K562 (cell line): ENCODE data around the gene SPRING1. TPM values are rescaled to one million over a fixed set of nuclear protein-coding genes. Genes with fewer than 3 reads are reported as not detected.
A peak's percentile ranks its signal among the peaks of the same experiment; 100 is the strongest.

Source experiments
- ATAC-seq: fragments of 200-7000 bp; cut with Tn5 transposase; 3 replicates; pipeline ENCODE4 v1.9.1; 2020; ENCODE audit warnings: moderate library complexity
- BruUV-seq: library from RNA; stranded (reverse); fragments of 400-500 nt; replicated peaks from 2 replicates; lab custom pipeline; 2021; lab: Mats Ljungman, UMichigan
- CTCF ChIA-PET: fragments of 300-600 bp; formaldehyde crosslinking; extraction: SDS; loops from one replicate; lab custom pipeline; 2021; ENCODE audit warnings: low intra/inter-chr PET ratio; lab: Yijun Ruan, JAX
- POLR2A ChIA-PET: fragments of 300-600, 350-650 bp; sonication (Branson Sonifier 250); formaldehyde crosslinking; extraction: SDS; loops from one replicate; lab custom pipeline; 2021; ENCODE audit warnings: antibody characterized with exemption, inconsistent platforms; lab: Yijun Ruan, JAX
- DNase-seq, 4 experiments: peaks; one replicate each; pipeline versions ENCODE4 v3.0.0 to v3.0.0-alpha.2; 2011 to 2018; ENCODE audit warnings: low spot score in 3 of 4, mixed read lengths in 3 of 4; ENCODE audit errors: extremely low read depth in 1 of 4
- FAIRE-seq: peaks from 2 replicates; lab custom pipeline; 2011; peaks lifted over from hg19 to GRCh38; lab: Jason Lieb, UNC
- H2AFZ ChIP-seq: 2 replicates; pipeline ENCODE4 v1.6.0; 2011; ENCODE audit warnings: low read depth, low read length, control low read depth, inconsistent platforms
- H3K27ac ChIP-seq: fragments of 200-600 bp; 3 replicates; pipeline ENCODE4 v1.8.0; 2011; ENCODE audit warnings: low read depth, mild to moderate bottlenecking, control low read depth, inconsistent platforms, low read length, moderate library complexity, mixed read lengths; ENCODE audit errors: extremely low read depth
- H3K27me3 ChIP-seq, 2 experiments: fragments of 300-600 bp in 1 of 2; 2 replicates in 1 of 2; 3 replicates in 1 of 2; pipeline versions ENCODE4 v1.6.0 to v1.8.0; 2011; ENCODE audit warnings: inconsistent platforms in 2 of 2, low read length in 2 of 2, mild to moderate bottlenecking in 1 of 2, mixed read lengths in 1 of 2, moderate library complexity in 1 of 2; ENCODE audit not compliant: control insufficient read depth in 2 of 2, insufficient read depth in 2 of 2
- H3K36me3 ChIP-seq: fragments of 300-600 bp; 3 replicates; pipeline ENCODE4 v1.8.0; 2011; ENCODE audit warnings: mild to moderate bottlenecking, low read length, inconsistent platforms; ENCODE audit not compliant: control insufficient read depth, insufficient read depth
- H3K4me1 ChIP-seq, 2 experiments: fragments of 200-600 bp in 1 of 2; replicated peaks in 1 of 2; 2 replicates in 1 of 2; 3 replicates in 1 of 2; pipeline versions ENCODE4 v1.5.1 to v1.8.0; 2011; ENCODE audit warnings: inconsistent platforms in 2 of 2, low read length in 2 of 2, mild to moderate bottlenecking in 1 of 2, mixed read lengths in 1 of 2, moderate library complexity in 1 of 2; ENCODE audit not compliant: control insufficient read depth in 2 of 2, insufficient read depth in 2 of 2
- H3K4me2 ChIP-seq: 2 replicates; pipeline ENCODE4 v1.6.1; 2011; ENCODE audit warnings: low read length, control low read depth, inconsistent platforms, mixed read lengths; ENCODE audit not compliant: insufficient read depth
- H3K4me3 ChIP-seq: fragments of 200-600 bp; sonication (generic), shearing (Covaris generic); 2 replicates; pipeline ENCODE4 v1.5.1; 2016; ENCODE audit warnings: control low read depth, inconsistent platforms
- H3K79me2 ChIP-seq: fragments of 200-600 bp; 3 replicates; pipeline ENCODE4 v1.8.0; 2011; ENCODE audit warnings: low read length, inconsistent platforms; ENCODE audit not compliant: control insufficient read depth, insufficient read depth
- H3K9ac ChIP-seq, 2 experiments: 2 replicates each; pipeline versions ENCODE4 v1.6.0 to v1.6.1; 2011; ENCODE audit warnings: low read depth in 2 of 2, low read length in 2 of 2, control low read depth in 1 of 2, inconsistent platforms in 1 of 2, mild to moderate bottlenecking in 1 of 2, mixed read lengths in 1 of 2; ENCODE audit not compliant: insufficient read depth in 1 of 2
- H3K9me1 ChIP-seq: one replicate; pipeline ENCODE4 v1.6.0; 2011; ENCODE audit warnings: inconsistent platforms, mild to moderate bottlenecking, low read length, moderate library complexity; ENCODE audit not compliant: control insufficient read depth, insufficient read depth
- H3K9me3 ChIP-seq: replicated peaks from 2 replicates; pipeline ENCODE4 v1.5.1; 2011; ENCODE audit warnings: low read depth, low read length, inconsistent platforms; ENCODE audit not compliant: control insufficient read depth, insufficient read depth
- H4K20me1 ChIP-seq: replicated peaks from 2 replicates; pipeline ENCODE4 v1.6.1; 2011; ENCODE audit warnings: low read length, inconsistent platforms, mixed read lengths; ENCODE audit not compliant: control insufficient read depth, insufficient read depth
- BCOR ChIP-seq: fragments of 450-650 bp; IDR thresholded peaks from 2 replicates; pipeline ENCODE4 v1.6.1; 2016
- BRD9 ChIP-seq: fragments of 450-650 bp; IDR thresholded peaks from 2 replicates; pipeline ENCODE4 v1.6.1; 2018; ENCODE audit warnings: low read depth; ENCODE audit not compliant: partially characterized antibody
- CEBPB ChIP-seq: fragments of 450-650 bp; IDR thresholded peaks from 2 replicates; pipeline ENCODE4 v1.6.1; 2016; ENCODE audit warnings: missing genetic modification characterization, missing compliant biosample characterization
- DNMT1 ChIP-seq: fragments of 450-650 bp; IDR thresholded peaks from 2 replicates; pipeline ENCODE4 v1.6.1; 2016; ENCODE audit warnings: antibody characterized with exemption, mild to moderate bottlenecking
- DPF2 ChIP-seq: fragments of 450-650 bp; IDR thresholded peaks from 2 replicates; pipeline ENCODE4 v1.6.1; 2016
- FIP1L1 ChIP-seq: fragments of 200-400 bp; formaldehyde crosslinking; IDR thresholded peaks from 2 replicates; pipeline ENCODE4 v1.6.1; 2018; ENCODE audit warnings: mild to moderate bottlenecking, low read depth, low read length; ENCODE audit not compliant: poor library complexity, severe bottlenecking
- GTF2A2 ChIP-seq: IDR thresholded peaks from 2 replicates; pipeline ENCODE4 v1.6.1; 2016; ENCODE audit warnings: mild to moderate bottlenecking, missing genetic modification characterization, missing compliant biosample characterization
- HMGN3 ChIP-seq: IDR thresholded peaks from 2 replicates; pipeline ENCODE4 v1.6.1; 2011; ENCODE audit warnings: borderline replicate concordance, low read depth, mild to moderate bottlenecking, mixed read lengths, low read length; ENCODE audit not compliant: insufficient read length; ENCODE audit errors: extremely low read depth
- HMGXB4 ChIP-seq: sonication (generic); formaldehyde crosslinking; IDR thresholded peaks from 2 replicates; pipeline ENCODE4 v1.8.1; 2023; ENCODE audit warnings: mild to moderate bottlenecking, missing genetic modification reagents
- KAT7 ChIP-seq: sonication (generic); formaldehyde crosslinking; IDR thresholded peaks from 2 replicates; pipeline ENCODE4 v1.8.0; 2022; ENCODE audit warnings: missing genetic modification reagents, mild to moderate bottlenecking, borderline replicate concordance
- KDM1A ChIP-seq, 2 experiments: fragments of 450-650 bp; IDR thresholded peaks; 2 replicates each; pipeline ENCODE4 v1.6.1; 2016; ENCODE audit warnings: mild to moderate bottlenecking in 2 of 2
- MTA3 ChIP-seq: fragments of 450-650 bp; formaldehyde crosslinking; IDR thresholded peaks from 2 replicates; pipeline ENCODE4 v1.6.1; 2017; ENCODE audit warnings: mild to moderate bottlenecking, borderline replicate concordance
- RBFOX2 ChIP-seq: fragments of 200-400 bp; formaldehyde crosslinking; IDR thresholded peaks from 2 replicates; pipeline ENCODE4 v1.6.1; 2017; ENCODE audit warnings: low read depth, mild to moderate bottlenecking, low read length, moderate library complexity
- RBM25 ChIP-seq: fragments of 200-400 bp; formaldehyde crosslinking; IDR thresholded peaks from 2 replicates; pipeline ENCODE4 v1.6.1; 2018; ENCODE audit warnings: low read length, low read depth, moderate library complexity; ENCODE audit not compliant: severe bottlenecking
- RBM34 ChIP-seq: fragments of 200-400 bp; formaldehyde crosslinking; IDR thresholded peaks from 2 replicates; pipeline ENCODE4 v1.6.1; 2018; ENCODE audit warnings: low read length, borderline replicate concordance; ENCODE audit not compliant: insufficient read depth
- SIN3B ChIP-seq: fragments of 450-650 bp; IDR thresholded peaks from 2 replicates; pipeline ENCODE4 v1.6.1; 2017; ENCODE audit warnings: low read depth, mild to moderate bottlenecking, moderate library complexity
- SMC3 ChIP-seq: conservative IDR thresholded peaks from 2 replicates; pipeline ENCODE4 v1.6.1; 2011; ENCODE audit warnings: low read depth, low read length, improper control_type of control experiment; ENCODE audit not compliant: insufficient read depth
- SRSF7 ChIP-seq: fragments of 200-400 bp; formaldehyde crosslinking; optimal IDR thresholded peaks from 2 replicates; pipeline ENCODE3; 2017; ENCODE audit warnings: mild to moderate bottlenecking, low read depth, low read length
- ZBTB5 ChIP-seq: fragments of 450-650 bp; IDR thresholded peaks from 2 replicates; pipeline ENCODE4 v1.6.1; 2017; ENCODE audit warnings: antibody characterized with exemption
- ZFP36 ChIP-seq: fragments of 150-350 bp; IDR thresholded peaks from 2 replicates; pipeline ENCODE4 v1.6.1; 2018; ENCODE audit warnings: low read length, low read depth; ENCODE audit not compliant: partially characterized antibody
- ZNF347 ChIP-seq: fragments of 450-650 bp; formaldehyde crosslinking; IDR thresholded peaks from 2 replicates; pipeline ENCODE4 v1.4.0; 2020; ENCODE audit warnings: low read depth, mild to moderate bottlenecking, moderate library complexity
- ZNF79 ChIP-seq: fragments of 250-450 bp; sonication (Bioruptor Pico); IDR thresholded peaks from 2 replicates; pipeline ENCODE4 v1.4.0; 2020; ENCODE audit warnings: low read depth, mild to moderate bottlenecking, moderate library complexity
- WGBS: fragments of 100-300 bp; shearing (Covaris generic); methylation state at CpG from one replicate; pipeline ENCODE4 v1.1.6; 2016; ENCODE audit warnings: low coverage, mixed read lengths; ENCODE audit not compliant: insufficient coverage; ENCODE audit errors: missing lambda C conversion rate; 5-methylcytosine and 5-hydroxymethylcytosine counted together
- in situ Hi-C: fragments of 300-500 bp; cut with MboI; formaldehyde crosslinking; loops from 4 replicates; pipeline ENCODE4 v1.15.0; 2018; ENCODE audit warnings: inconsistent platforms, mixed read lengths
- intact Hi-C: fragments of 100-400 bp; cut with micrococcal nuclease; formaldehyde crosslinking; loops from 2 replicates; pipeline ENCODE4 v1.14.2; 2022
- polyA plus RNA-seq, 8 experiments: library from polyadenylated mRNA; depleted of rRNA in 4 of 8; stranded (reverse) in 5 of 8; unstranded in 3 of 8; fragments of >200 nt; fragmentation: Nextera tagmentation in 2 of 8; fragmentation: Illumina TruSeq in 1 of 8; extraction: Ambion mirVana in 2 of 8; extraction: Trizol in 1 of 8; gene quantifications; 2 replicates each; pipeline versions ENCODE4 v1.2.1 to v1.2.3, GENCODE V29; 2011 to 2014; ENCODE audit warnings: inconsistent platforms in 1 of 8, missing spikeins in 1 of 8
- total RNA-seq, 7 experiments: library from RNA; depleted of rRNA in 6 of 7; stranded (reverse); fragments of >200 nt in 6 of 7; fragmentation: Illumina TruSeq in 2 of 7; extraction: Trizol in 2 of 7; gene quantifications; 2 replicates each; pipeline versions ENCODE4 v1.2.1 to v1.2.3, GENCODE V29; 2011 to 2021; ENCODE audit warnings: low replicate concordance in 1 of 7

The SPRING1 gene
- total and polyA plus RNA-seq, 9 of the 15 experiments (the other 6 are each of a cell fraction or from before 2014, with no cell fraction given): 1.1 to 20.0 (median 8.0) TPM

- CTCF ChIA-PET: no interaction called here
- in situ Hi-C loops: no loop called here
- BruUV-seq: TSS peak; percentile 41
- TF ChIP-seq CEBPB: no peak
- no peak for TF ChIP-seq ZNF347 (CRISPR knock-in tag)
- TF ChIP-seq RBM25: peak; percentile 47
- no peak for TF ChIP-seq MTA3
- TF ChIP-seq ZFP36: peak; percentile 56
- TF ChIP-seq HMGXB4 (CRISPR knock-in tag): no peak
- TF ChIP-seq KAT7: 0 out of 2 replicates have a peak, but pooled peaks have one; percentile 2
- no peak for TF ChIP-seq SMC3
- TF ChIP-seq ZNF79: no peak
- TF ChIP-seq BRD9: no peak
- peak in 1 of 2 experiments; percentile 34; a peak in 1 of 4 replicates for TF ChIP-seq KDM1A (IDR thresholded peaks at IDR 0.05)
- TF ChIP-seq SIN3B: no peak
- no peak for TF ChIP-seq SRSF7
- TF ChIP-seq DPF2: no peak
- no peak for TF ChIP-seq ZBTB5
- TF ChIP-seq HMGN3: no peak
- TF ChIP-seq RBFOX2: no peak
- TF ChIP-seq RBM34: no peak
- TF ChIP-seq FIP1L1: no peak
- no peak for TF ChIP-seq DNMT1
- TF ChIP-seq GTF2A2: no peak
- TF ChIP-seq BCOR: peak; percentile 52; the same call in 1 of the 2 replicates
These were observed 23.6 kb upstream of the SPRING1 start for GRCh38 chr12:116761499-116761898.

More at GRCh38 chr12:116761499-116761898, 23.6 kb upstream of the SPRING1 start:
- FAIRE-seq: no peak
- peaks cover 3% of the 10 kb centered on the region; the same call in 1 of the 3 replicates for H3K36me3 ChIP-seq
- H3K9me3 ChIP-seq: no peaks in the 10 kb centered on the region
- H3K9me1 ChIP-seq: peaks cover 3% of the 10 kb centered on the region
- H3K27me3 ChIP-seq: no peaks in the 10 kb centered on the region
- peaks cover 21% of the 10 kb centered on the region; the same call in 2 of the 3 replicates for H3K79me2 ChIP-seq
- POLR2A ChIA-PET: interaction anchor here (1.4 kb wide), 1 partner anchor 34 kb away, joined by 3 read pairs; no protein-coding TSS in a partner anchor
- no peaks in the 10 kb centered on the region; the same call in 1 of the 2 replicates for H4K20me1 ChIP-seq
- H2AFZ ChIP-seq: no peak overlapping the region
- no peak for DNase-seq
- H3K27ac ChIP-seq: no peak overlapping the region
- H3K9ac ChIP-seq: peak overlapping the region; percentile 62 to 88; a peak in 1 of 4 replicates
- peaks cover 0 to 4% of the 10 kb centered on the region in 2 experiments; a peak in 2 of 5 replicates for H3K4me1 ChIP-seq
- WGBS: 49% methylated on average over 4 of the region's 4 CpGs
- peak overlapping the region; percentile 88 for H3K4me2 ChIP-seq
- ATAC-seq: no peak
- peak overlapping the region; percentile 62 for H3K4me3 ChIP-seq
- intact Hi-C loops: no loop called here
